ENCODE results near the gene IGFL1.
"Not testable (repeated sequence)": the region's sequence is repeated elsewhere in the genome, so short reads cannot be mapped to it uniquely, and the experiment has no call there.

Gene IGFL1

GRCh38 chr19:46229442-46229841 lies at the start of gene IGFL1:
IGFL1 (plus strand) TSS chr19:46229742; CDS start chr19:46229775, 33 bp downstream.
- DNase-seq: no peak

GRCh38 chr19:46180701-46181387 lies 48.7 kb upstream of the IGFL1 start:
- DNase-seq: no peak

GRCh38 chr19:46181388-46181779 lies 48.2 kb upstream of the IGFL1 start:
- no peak for DNase-seq

- no peak for DNase-seq
Measured at GRCh38 chr19:46182476-46182875, 47.1 kb upstream of the IGFL1 start.

GRCh38 chr19:46184775-46185710 lies 44.5 kb upstream of the IGFL1 start:
- not testable (repeated sequence) for DNase-seq

GRCh38 chr19:46186101-46186716 lies 43.3 kb upstream of the IGFL1 start:
- DNase-seq: no peak

- DNase-seq: no peak
Measured at GRCh38 chr19:46186717-46187101, 42.8 kb upstream of the IGFL1 start.

- DNase-seq: no peak
Measured at GRCh38 chr19:46189971-46190888, 39.3 kb upstream of the IGFL1 start.

- DNase-seq: no peak
Measured at GRCh38 chr19:46191356-46191755, 38.2 kb upstream of the IGFL1 start.

GRCh38 chr19:46191972-46192371 lies 37.6 kb upstream of the IGFL1 start:
- no peak for DNase-seq

- DNase-seq: not testable (repeated sequence)
Measured at GRCh38 chr19:46192626-46192991, 36.9 kb upstream of the IGFL1 start.

GRCh38 chr19:46192992-46193650 lies 36.4 kb upstream of the IGFL1 start:
- DNase-seq: no peak

GRCh38 chr19:46193678-46194077 lies 35.9 kb upstream of the IGFL1 start:
- no peak for DNase-seq

- no peak for DNase-seq
Measured at GRCh38 chr19:46195104-46195503, 34.4 kb upstream of the IGFL1 start.

GRCh38 chr19:46195919-46196318 lies 33.6 kb upstream of the IGFL1 start:
- not testable (repeated sequence) for DNase-seq

- no peak for DNase-seq
Measured at GRCh38 chr19:46196410-46197124, 33.0 kb upstream of the IGFL1 start.

- no peak for DNase-seq
Measured at GRCh38 chr19:46197314-46198070, 32.0 kb upstream of the IGFL1 start.

- DNase-seq: no peak
Measured at GRCh38 chr19:46198756-46199155, 30.8 kb upstream of the IGFL1 start.

GRCh38 chr19:46201454-46202310 lies 27.9 kb upstream of the IGFL1 start:
- no peak for DNase-seq

- no peak for DNase-seq
Measured at GRCh38 chr19:46202426-46202825, 27.1 kb upstream of the IGFL1 start.
